Caco-2 (cell line): ENCODE measurements around the gene LTBP1. TPM values are rescaled to one million over a fixed set of nuclear protein-coding genes. Genes with fewer than 3 reads are reported as not detected.

Experiments used
- BruUV-seq: library from RNA; stranded (reverse); fragments of 400-500 nt; replicated peaks from 2 replicates; lab custom pipeline; 2021; lab: Mats Ljungman, UMichigan
- CTCF ChIA-PET: fragments of 300-600 bp; sonication (Branson Sonifier 250); formaldehyde crosslinking; loops from one replicate; lab custom pipeline; 2022; ENCODE audit warnings: antibody characterized with exemption; lab: Charles Lee
- POLR2A ChIA-PET: fragments of 300-600 bp; sonication (Branson Sonifier 250); formaldehyde crosslinking; loops from one replicate; lab custom pipeline; 2022; ENCODE audit warnings: antibody characterized with exemption; lab: Charles Lee
- DNase-seq, 2 experiments: peaks; one replicate each; pipeline versions ENCODE4 v3.0.0 to v3.0.0-alpha.2; 2020 to 2022
- H3K27me3 ChIP-seq: replicated peaks from 2 replicates; pipeline ENCODE4 v1.6.0; 2011; ENCODE audit warnings: low read length; ENCODE audit not compliant: control insufficient read depth, insufficient read depth
- H3K36me3 ChIP-seq: 2 replicates; pipeline ENCODE4 v1.5.1; 2011; ENCODE audit warnings: low read length; ENCODE audit not compliant: control insufficient read depth, insufficient read depth
- H3K4me1 ChIP-seq: fragments of 250-450 bp; sonication (Bioruptor Pico); 2 replicates; pipeline ENCODE4 v1.5.1; 2020; ENCODE audit warnings: mild to moderate bottlenecking
- H3K4me3 ChIP-seq: 2 replicates; pipeline ENCODE4 v1.5.1; 2011; ENCODE audit warnings: low read depth, mild to moderate bottlenecking, control low read depth, low read length
- H3K9me3 ChIP-seq: fragments of 250-450 bp; sonication (Bioruptor Pico); 2 replicates; pipeline ENCODE4 v1.5.1; 2020; ENCODE audit warnings: mild to moderate bottlenecking, moderate library complexity
- H3K27ac Mint-ChIP-seq: one replicate; pipeline ENCODE4 v1.8.0; 2022; ENCODE audit warnings: mixed read lengths; ENCODE audit not compliant: unreplicated experiment
- H3K27me3 Mint-ChIP-seq: one replicate; pipeline ENCODE4 v1.8.0; 2022; ENCODE audit warnings: mixed read lengths; ENCODE audit not compliant: insufficient read depth, unreplicated experiment
- H3K36me3 Mint-ChIP-seq: one replicate; pipeline ENCODE4 v1.8.0; 2022; ENCODE audit warnings: mild to moderate bottlenecking, mixed read lengths; ENCODE audit not compliant: insufficient read depth, unreplicated experiment
- H3K4me1 Mint-ChIP-seq: one replicate; pipeline ENCODE4 v1.8.0; 2022; ENCODE audit warnings: low read depth, mixed read lengths; ENCODE audit not compliant: unreplicated experiment
- H3K4me3 Mint-ChIP-seq: one replicate; pipeline ENCODE4 v1.8.0; 2022; ENCODE audit warnings: mild to moderate bottlenecking, moderate library complexity, mixed read lengths; ENCODE audit not compliant: unreplicated experiment
- H3K9me3 Mint-ChIP-seq: one replicate; pipeline ENCODE4 v1.8.0; 2022; ENCODE audit warnings: mixed read lengths; ENCODE audit not compliant: unreplicated experiment
- intact Hi-C: fragments of 100-400 bp; cut with micrococcal nuclease; formaldehyde crosslinking; loops from one replicate; pipeline ENCODE4 v1.10.0; 2022; ENCODE audit not compliant: unreplicated experiment
- total RNA-seq: library from RNA; stranded (reverse); gene quantifications from 2 replicates; pipeline ENCODE4 v1.2.3, GENCODE V29; 2022
- TF ChIP-seq, protein P1 (sequence below), 2 experiments: fragments of 200-600 bp in 1 of 2; IDR thresholded peaks; 1 replicate in 1 of 2; 2 replicates in 1 of 2; pipeline versions ENCODE4 v1.5.1 to v1.8.0; 2011 to 2022; ENCODE audit warnings: antibody characterized with exemption in 1 of 2, control low read depth in 1 of 2, inconsistent platforms in 1 of 2, low read depth in 1 of 2, low read length in 1 of 2, mild to moderate bottlenecking in 1 of 2, moderate library complexity in 1 of 2; ENCODE audit not compliant: insufficient read depth in 1 of 2, severe bottlenecking in 1 of 2, unreplicated experiment in 1 of 2

Gene LTBP1
- total RNA-seq, 1 experiment from 2014 or later, result 64.2 TPM

DNA sequence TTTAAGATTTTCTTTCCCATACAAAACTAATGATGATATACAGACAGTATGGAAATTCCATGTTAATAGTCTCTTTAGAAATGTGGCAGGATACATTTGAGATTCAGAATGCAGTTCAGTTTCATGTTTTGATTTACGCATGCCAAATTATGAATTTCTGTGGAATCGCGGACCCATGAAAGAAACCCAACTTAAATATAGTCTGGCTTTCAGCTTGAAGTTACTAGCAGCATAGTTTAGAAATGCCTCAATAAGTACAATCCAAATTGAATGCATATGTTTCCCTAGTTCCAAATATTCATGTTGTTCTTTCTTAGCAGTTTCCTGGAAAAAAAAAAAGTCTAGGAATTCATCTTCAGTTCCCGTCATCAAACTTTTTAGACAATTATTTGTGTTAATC is 365.6 kb downstream of the LTBP1 start:
- Mint-ChIP-seq H3K9me3 (no peaks in the 10 kb centered on the region), H3K4me1 (no peaks in the 10 kb centered on the region), H3K27me3 (no peaks in the 10 kb centered on the region), H3K36me3 (no peaks in the 10 kb centered on the region), H3K4me3 (no peak overlapping the region), H3K27ac (no peak overlapping the region)
- BruUV-seq, result no TSS peak
- Histone ChIP-seq H3K27me3 (no peaks in the 10 kb centered on the region), H3K36me3 (no peaks in the 10 kb centered on the region; the same call in 1 of the 2 replicates), H3K4me3 (no peak overlapping the region), H3K9me3 (no peaks in the 10 kb centered on the region), H3K4me1 (no peaks in the 10 kb centered on the region)
- TF ChIP-seq, protein P1, sequence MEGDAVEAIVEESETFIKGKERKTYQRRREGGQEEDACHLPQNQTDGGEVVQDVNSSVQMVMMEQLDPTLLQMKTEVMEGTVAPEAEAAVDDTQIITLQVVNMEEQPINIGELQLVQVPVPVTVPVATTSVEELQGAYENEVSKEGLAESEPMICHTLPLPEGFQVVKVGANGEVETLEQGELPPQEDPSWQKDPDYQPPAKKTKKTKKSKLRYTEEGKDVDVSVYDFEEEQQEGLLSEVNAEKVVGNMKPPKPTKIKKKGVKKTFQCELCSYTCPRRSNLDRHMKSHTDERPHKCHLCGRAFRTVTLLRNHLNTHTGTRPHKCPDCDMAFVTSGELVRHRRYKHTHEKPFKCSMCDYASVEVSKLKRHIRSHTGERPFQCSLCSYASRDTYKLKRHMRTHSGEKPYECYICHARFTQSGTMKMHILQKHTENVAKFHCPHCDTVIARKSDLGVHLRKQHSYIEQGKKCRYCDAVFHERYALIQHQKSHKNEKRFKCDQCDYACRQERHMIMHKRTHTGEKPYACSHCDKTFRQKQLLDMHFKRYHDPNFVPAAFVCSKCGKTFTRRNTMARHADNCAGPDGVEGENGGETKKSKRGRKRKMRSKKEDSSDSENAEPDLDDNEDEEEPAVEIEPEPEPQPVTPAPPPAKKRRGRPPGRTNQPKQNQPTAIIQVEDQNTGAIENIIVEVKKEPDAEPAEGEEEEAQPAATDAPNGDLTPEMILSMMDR (IDR thresholded peaks at IDR 0.05; ENCODE audit: insufficient read depth in 1 of 2, low read depth in 1 of 2, low read length in 1 of 2, severe bottlenecking in 1 of 2, unreplicated experiment in 1 of 2), result no peak
- POLR2A ChIA-PET, result no interaction called here
- no peak for DNase-seq
- CTCF ChIA-PET, result no interaction called here
- intact Hi-C loops, result no loop called here

GRCh38 chr2:33313039-33313438 is 366.3 kb downstream of the LTBP1 start:
- H3K9me3 Mint-ChIP-seq, result no peaks in the 10 kb centered on the region
- H3K36me3 Mint-ChIP-seq, result no peaks in the 10 kb centered on the region
- H3K27ac Mint-ChIP-seq, result no peak overlapping the region
- no peak for DNase-seq
- Histone ChIP-seq H3K4me3 (no peak overlapping the region), H3K9me3 (no peaks in the 10 kb centered on the region), H3K36me3 (no peaks in the 10 kb centered on the region; the same call in 1 of the 2 replicates), H3K4me1 (no peaks in the 10 kb centered on the region), H3K27me3 (no peaks in the 10 kb centered on the region)
- intact Hi-C loops, result no loop called here
- ChIA-PET CTCF (no interaction called here), POLR2A (no interaction called here)
- H3K4me3 Mint-ChIP-seq, result no peak overlapping the region
- TF ChIP-seq, protein P1 (IDR thresholded peaks at IDR 0.05; ENCODE audit: insufficient read depth in 1 of 2, low read depth in 1 of 2, low read length in 1 of 2, severe bottlenecking in 1 of 2, unreplicated experiment in 1 of 2), result no peak
- no peaks in the 10 kb centered on the region for H3K4me1 Mint-ChIP-seq
- BruUV-seq, result no TSS peak
- no peaks in the 10 kb centered on the region for H3K27me3 Mint-ChIP-seq

GRCh38 chr2:33314541-33314940 is 367.8 kb downstream of the LTBP1 start:
- no peak overlapping the region for H3K4me3 ChIP-seq
- ChIA-PET CTCF (interaction anchor here (1.4 kb wide), 1 partner anchor 10 kb away, joined by 3 read pairs; no protein-coding TSS in a partner anchor), POLR2A (no interaction called here)
- no peaks in the 10 kb centered on the region for H3K9me3 Mint-ChIP-seq
- no peaks in the 10 kb centered on the region for H3K4me1 Mint-ChIP-seq
- H3K36me3 ChIP-seq, result no peaks in the 10 kb centered on the region; the same call in 1 of the 2 replicates
- intact Hi-C loops, result no loop called here
- no TSS peak for BruUV-seq
- H3K27ac Mint-ChIP-seq, result no peak overlapping the region
- no peaks in the 10 kb centered on the region for H3K27me3 Mint-ChIP-seq
- TF ChIP-seq, protein P1 (IDR thresholded peaks at IDR 0.05; ENCODE audit: insufficient read depth in 1 of 2, low read depth in 1 of 2, low read length in 1 of 2, severe bottlenecking in 1 of 2, unreplicated experiment in 1 of 2), result no peak
- no peaks in the 10 kb centered on the region for H3K27me3 ChIP-seq
- no peaks in the 10 kb centered on the region for H3K36me3 Mint-ChIP-seq
- no peaks in the 10 kb centered on the region for H3K4me1 ChIP-seq
- no peak for DNase-seq
- no peak overlapping the region for H3K4me3 Mint-ChIP-seq
- no peaks in the 10 kb centered on the region for H3K9me3 ChIP-seq
